Gastroesophageal sphincter (tissue), 3 donors: ENCODE data around the gene DLG4.

Experiments
- CTCF ChIP-seq, 4 experiments: fragments of 200-600 bp in 2 of 4; fragments of 450-650 bp in 2 of 4; sonication (generic) in 1 of 4; IDR thresholded peaks; one replicate each; pipeline ENCODE4 v1.5.1; 2017 to 2019; ENCODE audit warnings: antibody characterized with exemption in 4 of 4, mild to moderate bottlenecking in 2 of 4, moderate library complexity in 2 of 4
- EP300 ChIP-seq: sonication (generic); formaldehyde crosslinking; IDR thresholded peaks from one replicate; pipeline ENCODE4 v1.6.1; 2017; ENCODE audit warnings: antibody characterized with exemption, mild to moderate bottlenecking
- POLR2A ChIP-seq, 2 donors: fragments of 450-650 bp; IDR thresholded peaks; one replicate each; pipeline ENCODE4 v1.6.1; 2017; ENCODE audit warnings: antibody characterized with exemption in 2 of 2, mild to moderate bottlenecking in 2 of 2, moderate library complexity in 1 of 2
- POLR2AphosphoS5 ChIP-seq: sonication (generic); formaldehyde crosslinking; IDR thresholded peaks from one replicate; pipeline ENCODE4 v1.6.1; 2017; ENCODE audit warnings: antibody characterized with exemption

DNA sequence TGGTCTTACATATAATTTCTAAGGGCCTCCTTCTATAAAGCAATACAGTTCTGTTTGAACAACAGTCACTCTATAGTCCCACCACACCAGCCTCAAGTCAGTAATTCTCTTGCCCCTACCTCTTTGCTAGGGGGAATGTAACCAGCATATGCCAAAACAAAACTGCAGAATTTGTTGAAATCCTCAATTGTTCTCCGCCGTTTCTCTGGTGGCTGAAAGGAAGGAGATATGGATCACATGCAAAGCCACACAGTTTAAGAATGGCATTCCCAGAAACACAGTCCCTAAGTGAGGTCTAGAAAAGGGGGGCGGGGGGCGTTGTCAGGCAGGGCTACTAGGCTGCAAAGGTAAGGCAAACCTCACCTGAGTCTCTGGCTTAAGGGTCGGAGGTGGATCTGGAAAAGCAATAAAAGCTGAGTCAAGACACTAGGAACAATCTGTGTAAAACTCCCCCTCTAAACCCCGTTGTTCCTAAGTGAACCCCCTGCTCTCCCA, 17.7 kb upstream of the DLG4 start:
- TF ChIP-seq CTCF (IDR thresholded peaks at IDR 0.05) (no peak), POLR2A (IDR thresholded peaks at IDR 0.05) (no peak), POLR2AphosphoS5 (no peak), EP300 (no peak)
